ENCODE measurements around the gene GIMAP5. TPM values are rescaled to one million over a fixed set of nuclear protein-coding genes. Genes with fewer than 3 reads are reported as not detected.

GIMAP5 gene
- polyA plus RNA-seq, 1 donor from 2014 or later: not detected

DNA sequence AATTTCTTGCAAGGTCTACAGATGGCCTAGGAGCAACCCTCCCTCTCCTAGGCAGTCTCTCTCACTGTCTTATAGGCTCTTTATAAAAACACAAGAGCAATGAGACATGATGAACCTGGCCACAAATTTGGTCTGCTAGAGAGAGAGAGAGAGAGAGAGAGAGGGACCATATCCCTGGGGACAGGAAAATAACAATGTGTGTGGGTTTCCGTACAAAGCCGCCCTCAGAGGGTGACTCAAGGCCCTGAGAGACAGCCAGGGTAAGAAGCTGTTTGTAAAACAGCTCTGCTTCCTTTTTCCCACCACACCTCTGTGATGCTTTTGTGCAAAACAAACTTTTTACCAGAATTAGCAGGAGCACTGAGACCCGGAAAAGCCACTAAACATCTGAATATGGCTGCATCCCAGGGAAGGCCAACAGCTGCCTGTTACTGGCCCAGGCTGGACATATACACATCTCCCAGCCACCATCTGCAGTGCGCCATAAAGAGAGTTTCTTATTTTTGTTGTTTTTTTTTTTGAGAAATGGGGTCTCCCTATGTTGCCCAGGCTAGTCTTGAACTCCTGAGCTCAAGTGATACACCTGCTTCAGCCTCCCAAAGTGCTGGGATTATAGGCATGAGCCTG is 18.4 kb downstream of the GIMAP5 start:
- no peaks in the 10 kb centered on the region for H4K20me1 ChIP-seq (ENCODE audit: insufficient read depth)
- H2AFZ ChIP-seq (ENCODE audit: low read depth, low read length): no peak overlapping the region
- H3K4me2 ChIP-seq (ENCODE audit: low read length): no peak overlapping the region
- H3K79me2 ChIP-seq (replicated peaks; ENCODE audit: insufficient read depth, low read length): no peaks in the 10 kb centered on the region
- no peak overlapping the region for H3K9ac ChIP-seq (ENCODE audit: low read length)
- H3K9me2 ChIP-seq (ENCODE audit: insufficient read depth, low read length): no peaks in the 10 kb centered on the region
- H3K27ac ChIP-seq (ENCODE audit: low read length): no peak overlapping the region
- H3K9me3 ChIP-seq (ENCODE audit: low read length): no peaks in the 10 kb centered on the region
- TF ChIP-seq, protein P1, sequence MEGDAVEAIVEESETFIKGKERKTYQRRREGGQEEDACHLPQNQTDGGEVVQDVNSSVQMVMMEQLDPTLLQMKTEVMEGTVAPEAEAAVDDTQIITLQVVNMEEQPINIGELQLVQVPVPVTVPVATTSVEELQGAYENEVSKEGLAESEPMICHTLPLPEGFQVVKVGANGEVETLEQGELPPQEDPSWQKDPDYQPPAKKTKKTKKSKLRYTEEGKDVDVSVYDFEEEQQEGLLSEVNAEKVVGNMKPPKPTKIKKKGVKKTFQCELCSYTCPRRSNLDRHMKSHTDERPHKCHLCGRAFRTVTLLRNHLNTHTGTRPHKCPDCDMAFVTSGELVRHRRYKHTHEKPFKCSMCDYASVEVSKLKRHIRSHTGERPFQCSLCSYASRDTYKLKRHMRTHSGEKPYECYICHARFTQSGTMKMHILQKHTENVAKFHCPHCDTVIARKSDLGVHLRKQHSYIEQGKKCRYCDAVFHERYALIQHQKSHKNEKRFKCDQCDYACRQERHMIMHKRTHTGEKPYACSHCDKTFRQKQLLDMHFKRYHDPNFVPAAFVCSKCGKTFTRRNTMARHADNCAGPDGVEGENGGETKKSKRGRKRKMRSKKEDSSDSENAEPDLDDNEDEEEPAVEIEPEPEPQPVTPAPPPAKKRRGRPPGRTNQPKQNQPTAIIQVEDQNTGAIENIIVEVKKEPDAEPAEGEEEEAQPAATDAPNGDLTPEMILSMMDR (IDR thresholded peaks at IDR 0.05; ENCODE audit: poor library complexity, severe bottlenecking): no peak
- no peak for TF ChIP-seq SMC3 (conservative IDR thresholded peaks at IDR 0.05; ENCODE audit: poor library complexity)
- no peak for TF ChIP-seq POLR2AphosphoS5 (IDR thresholded peaks at IDR 0.05)
- TF ChIP-seq TAF1 (IDR thresholded peaks at IDR 0.05; ENCODE audit: low read depth): no peak
- no peaks in the 10 kb centered on the region for H3K27me3 ChIP-seq (ENCODE audit: insufficient read depth, low read depth, low read length)
- H3F3A ChIP-seq (ENCODE audit: insufficient read depth, low read length, poor library complexity, severe bottlenecking): no peaks in the 10 kb centered on the region
- H3K4me3 ChIP-seq (ENCODE audit: low read length): no peak overlapping the region
- H3K36me3 ChIP-seq (ENCODE audit: insufficient read depth, low read length): no peaks in the 10 kb centered on the region

DNA sequence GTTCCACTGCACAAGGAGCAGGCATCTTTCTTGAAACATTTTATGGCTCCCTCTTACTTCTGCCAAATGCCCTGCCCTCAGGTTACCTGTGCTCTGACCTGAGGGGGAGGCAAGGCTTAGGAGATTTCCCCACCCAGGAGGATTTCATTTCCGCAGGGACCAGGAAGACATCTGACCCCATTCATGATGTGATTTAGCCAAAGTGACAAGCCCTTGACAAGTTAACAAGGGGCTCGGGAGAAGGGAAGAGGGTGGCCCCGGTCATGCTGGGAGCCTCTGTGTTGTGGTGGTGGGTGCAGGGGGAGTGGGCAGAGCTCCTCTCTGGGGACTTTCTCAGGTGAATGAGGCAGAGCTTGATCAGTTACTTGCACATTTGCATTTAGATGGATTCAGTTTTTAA is 18.9 kb downstream of the GIMAP5 start:
- H3K27me3 ChIP-seq (ENCODE audit: insufficient read depth, low read depth, low read length): no peaks in the 10 kb centered on the region
- H2AFZ ChIP-seq (ENCODE audit: low read depth, low read length): no peak overlapping the region
- TF ChIP-seq SMC3 (conservative IDR thresholded peaks at IDR 0.05; ENCODE audit: poor library complexity) (no peak), POLR2AphosphoS5 (IDR thresholded peaks at IDR 0.05) (no peak), EP300 (conservative IDR thresholded peaks at IDR 0.05; ENCODE audit: poor library complexity, severe bottlenecking) (no peak), RAD21 (conservative IDR thresholded peaks at IDR 0.05) (no peak), EZH2 (IDR thresholded peaks at IDR 0.05; ENCODE audit: borderline replicate concordance, insufficient read depth, low read length, poor library complexity, severe bottlenecking) (no peak), TAF1 (IDR thresholded peaks at IDR 0.05; ENCODE audit: low read depth) (no peak), MXI1 (conservative IDR thresholded peaks at IDR 0.05; ENCODE audit: poor library complexity, severe bottlenecking) (no peak)
- TF ChIP-seq, protein P2, sequence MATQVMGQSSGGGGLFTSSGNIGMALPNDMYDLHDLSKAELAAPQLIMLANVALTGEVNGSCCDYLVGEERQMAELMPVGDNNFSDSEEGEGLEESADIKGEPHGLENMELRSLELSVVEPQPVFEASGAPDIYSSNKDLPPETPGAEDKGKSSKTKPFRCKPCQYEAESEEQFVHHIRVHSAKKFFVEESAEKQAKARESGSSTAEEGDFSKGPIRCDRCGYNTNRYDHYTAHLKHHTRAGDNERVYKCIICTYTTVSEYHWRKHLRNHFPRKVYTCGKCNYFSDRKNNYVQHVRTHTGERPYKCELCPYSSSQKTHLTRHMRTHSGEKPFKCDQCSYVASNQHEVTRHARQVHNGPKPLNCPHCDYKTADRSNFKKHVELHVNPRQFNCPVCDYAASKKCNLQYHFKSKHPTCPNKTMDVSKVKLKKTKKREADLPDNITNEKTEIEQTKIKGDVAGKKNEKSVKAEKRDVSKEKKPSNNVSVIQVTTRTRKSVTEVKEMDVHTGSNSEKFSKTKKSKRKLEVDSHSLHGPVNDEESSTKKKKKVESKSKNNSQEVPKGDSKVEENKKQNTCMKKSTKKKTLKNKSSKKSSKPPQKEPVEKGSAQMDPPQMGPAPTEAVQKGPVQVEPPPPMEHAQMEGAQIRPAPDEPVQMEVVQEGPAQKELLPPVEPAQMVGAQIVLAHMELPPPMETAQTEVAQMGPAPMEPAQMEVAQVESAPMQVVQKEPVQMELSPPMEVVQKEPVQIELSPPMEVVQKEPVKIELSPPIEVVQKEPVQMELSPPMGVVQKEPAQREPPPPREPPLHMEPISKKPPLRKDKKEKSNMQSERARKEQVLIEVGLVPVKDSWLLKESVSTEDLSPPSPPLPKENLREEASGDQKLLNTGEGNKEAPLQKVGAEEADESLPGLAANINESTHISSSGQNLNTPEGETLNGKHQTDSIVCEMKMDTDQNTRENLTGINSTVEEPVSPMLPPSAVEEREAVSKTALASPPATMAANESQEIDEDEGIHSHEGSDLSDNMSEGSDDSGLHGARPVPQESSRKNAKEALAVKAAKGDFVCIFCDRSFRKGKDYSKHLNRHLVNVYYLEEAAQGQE (IDR thresholded peaks at IDR 0.05; ENCODE audit: borderline replicate concordance): no peak
- TF ChIP-seq, protein P1 (IDR thresholded peaks at IDR 0.05; ENCODE audit: poor library complexity, severe bottlenecking): no peak

More for the DNA sequence above, 18.9 kb downstream of the GIMAP5 start:
- no peak overlapping the region for H3K9ac ChIP-seq (ENCODE audit: low read length)
- no peaks in the 10 kb centered on the region for H3K79me2 ChIP-seq (replicated peaks; ENCODE audit: insufficient read depth, low read length)
- no peaks in the 10 kb centered on the region for H3K36me3 ChIP-seq (ENCODE audit: insufficient read depth, low read length)
- H4K20me1 ChIP-seq (ENCODE audit: insufficient read depth): no peaks in the 10 kb centered on the region
- no peaks in the 10 kb centered on the region for H3F3A ChIP-seq (ENCODE audit: insufficient read depth, low read length, poor library complexity, severe bottlenecking)
- no peak overlapping the region for H3K27ac ChIP-seq (ENCODE audit: low read length)
- H3K9me2 ChIP-seq (ENCODE audit: insufficient read depth, low read length): no peaks in the 10 kb centered on the region
- no peak overlapping the region for H3K4me3 ChIP-seq (ENCODE audit: low read length)
- H3K9me3 ChIP-seq (ENCODE audit: low read length): no peaks in the 10 kb centered on the region
- H3K4me2 ChIP-seq (ENCODE audit: low read length): no peak overlapping the region
